Adrenal gland (tissue), 5 donors: ENCODE measurements around the gene DIP2C.

ENCODE experiments used
- CTCF ChIP-seq, 6 experiments: fragments of 450-650 bp in 4 of 6; fragments of 200-600 bp in 2 of 6; sonication (generic) in 1 of 6; IDR thresholded peaks; 1 replicate in 5 of 6; 2 replicates in 1 of 6; pipeline versions ENCODE4 v1.5.1 to v1.8.0; 2016 to 2021; ENCODE audit warnings: antibody characterized with exemption in 6 of 6, mild to moderate bottlenecking in 2 of 6, moderate library complexity in 1 of 6
- POLR2A ChIP-seq, 2 donors: fragments of 450-650 bp; IDR thresholded peaks; one replicate each; pipeline ENCODE4 v1.6.1; 2017; ENCODE audit warnings: antibody characterized with exemption in 2 of 2, mild to moderate bottlenecking in 2 of 2, moderate library complexity in 1 of 2
- donor health status: DM: no; HTN: no; CAD: no.

DNA sequence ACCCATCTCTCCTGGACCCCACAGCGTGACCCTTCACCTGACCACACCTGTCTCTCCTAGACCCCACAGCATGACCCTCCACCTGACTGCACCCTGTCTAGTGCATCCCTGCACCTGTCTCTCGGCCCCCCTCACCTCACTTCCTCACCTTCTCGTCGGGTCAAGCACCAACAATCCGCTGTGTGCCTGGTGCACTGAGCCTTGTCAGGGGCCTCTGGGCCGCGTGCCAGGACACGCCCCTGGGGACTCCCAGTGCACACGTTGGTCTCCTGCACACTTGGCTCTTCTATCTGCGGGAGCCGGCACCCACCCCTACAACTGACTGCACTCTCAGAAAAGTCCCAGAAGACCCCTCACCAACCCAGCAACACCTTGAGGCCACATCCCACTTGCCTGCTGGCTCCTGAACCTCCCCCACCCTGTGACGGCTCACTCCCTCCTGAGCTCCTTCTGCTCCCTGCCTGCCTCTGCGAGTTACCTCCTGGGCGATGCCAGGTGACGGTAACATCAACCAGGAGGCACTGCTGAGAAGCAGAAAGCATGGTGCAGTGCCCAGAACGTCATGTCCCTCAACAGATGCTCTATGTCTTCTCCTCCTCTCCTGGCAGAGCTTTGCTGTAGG lies 147.6 kb downstream of the DIP2C start:
- TF ChIP-seq CTCF (IDR thresholded peaks at IDR 0.05) (no peak), POLR2A (IDR thresholded peaks at IDR 0.05) (no peak)
